Measurements from ENCODE around the gene COA1.
A peak's percentile ranks its signal among the peaks of the same experiment; 100 is the strongest.

The COA1 gene

GRCh38 chr7:43658718-43659548, 70.4 kb downstream of the COA1 start:
- H3K4me3 ChIP-seq (ENCODE audit: control insufficient read depth in 1 of 7, extremely low read depth in 1 of 7, insufficient read depth in 4 of 7, low read depth in 2 of 7, low read length in 6 of 7) = no peak overlapping the region
- POLR2A ChIA-PET = no interaction called here
- no peaks in the 10 kb centered on the region for H3K27me3 ChIP-seq (replicated peaks in 2 of 5; ENCODE audit: control insufficient read depth in 4 of 5, insufficient read depth in 5 of 5, low read length in 4 of 5)
- H3K27ac ChIP-seq (ENCODE audit: insufficient read depth in 1 of 2, low read depth in 1 of 2, low read length in 2 of 2, poor library complexity in 1 of 2, severe bottlenecking in 2 of 2) = no peak overlapping the region
- H3K4me1 ChIP-seq (ENCODE audit: control extremely low read depth in 1 of 4, control insufficient read depth in 4 of 4, insufficient read depth in 4 of 4, low read length in 3 of 4) = peaks cover 0 to 7% (median 5%) of the 10 kb centered on the region in 4 experiments
- H3K36me3 ChIP-seq (ENCODE audit: control insufficient read depth in 4 of 4, insufficient read depth in 4 of 4, low read length in 3 of 4) = peaks cover 2 to 17% (median 4%) of the 10 kb centered on the region in 4 experiments
- CTCF ChIA-PET = no interaction called here
- 100% methylated on average over 3 of the region's 7 CpGs for WGBS (ENCODE audit: insufficient coverage)
- H3K9me3 ChIP-seq (ENCODE audit: control extremely low read depth in 1 of 5, control insufficient read depth in 4 of 5, insufficient read depth in 2 of 5, low read depth in 1 of 5, low read length in 4 of 5) = no peaks in the 10 kb centered on the region
- peak in 1 of 3 donors; percentile 21 for DNase-seq

DNA sequence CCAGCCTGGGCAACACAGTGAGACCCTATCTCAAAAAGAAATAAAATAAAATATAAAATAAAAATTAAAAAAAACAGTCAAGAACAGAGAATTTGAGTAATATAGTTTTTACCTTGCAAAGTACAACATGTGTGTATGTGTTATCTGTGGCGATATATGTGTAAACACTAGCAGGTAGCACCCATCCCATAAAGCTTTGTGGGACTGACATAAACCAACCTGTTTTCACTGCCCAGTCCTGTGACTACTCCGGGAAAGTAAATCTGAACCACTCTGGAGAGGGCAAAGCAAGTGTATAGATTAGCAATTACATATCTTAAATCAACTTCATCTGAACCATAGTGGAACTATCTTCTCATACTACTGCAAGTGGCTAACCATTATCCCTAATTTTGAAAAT, 72.3 kb downstream of the COA1 start:
- POLR2A ChIA-PET = no interaction called here
- DNase-seq = no peak
- WGBS (ENCODE audit: insufficient coverage) = 100% methylated on average over 1 of the region's 2 CpGs
- no peak overlapping the region for H3K27ac ChIP-seq (ENCODE audit: insufficient read depth in 1 of 2, low read depth in 1 of 2, low read length in 2 of 2, poor library complexity in 1 of 2, severe bottlenecking in 2 of 2)
- CTCF ChIA-PET = interaction anchor here (1.8 kb wide), 1 partner anchor 75 kb away, joined by 6 read pairs; the partner anchor contains the start of gene STK17A
- H3K27me3 ChIP-seq (replicated peaks in 2 of 5; ENCODE audit: control insufficient read depth in 4 of 5, insufficient read depth in 5 of 5, low read length in 4 of 5) = no peaks in the 10 kb centered on the region
- peaks cover 5 to 7% (median 6%) of the 10 kb centered on the region in 4 experiments for H3K4me1 ChIP-seq (ENCODE audit: control extremely low read depth in 1 of 4, control insufficient read depth in 4 of 4, insufficient read depth in 4 of 4, low read length in 3 of 4)
- no peak overlapping the region for H3K4me3 ChIP-seq (ENCODE audit: control insufficient read depth in 1 of 7, extremely low read depth in 1 of 7, insufficient read depth in 4 of 7, low read depth in 2 of 7, low read length in 6 of 7)
- no peaks in the 10 kb centered on the region for H3K9me3 ChIP-seq (ENCODE audit: control extremely low read depth in 1 of 5, control insufficient read depth in 4 of 5, insufficient read depth in 2 of 5, low read depth in 1 of 5, low read length in 4 of 5)
- peaks cover 2 to 17% (median 4%) of the 10 kb centered on the region in 4 experiments for H3K36me3 ChIP-seq (ENCODE audit: control insufficient read depth in 4 of 4, insufficient read depth in 4 of 4, low read length in 3 of 4)

- H3K27ac ChIP-seq (ENCODE audit: insufficient read depth in 1 of 2, low read depth in 1 of 2, low read length in 2 of 2, poor library complexity in 1 of 2, severe bottlenecking in 2 of 2) = no peak overlapping the region
- H3K27me3 ChIP-seq (replicated peaks in 2 of 5; ENCODE audit: control insufficient read depth in 4 of 5, insufficient read depth in 5 of 5, low read length in 4 of 5) = no peaks in the 10 kb centered on the region
- no peaks in the 10 kb centered on the region for H3K9me3 ChIP-seq (ENCODE audit: control extremely low read depth in 1 of 5, control insufficient read depth in 4 of 5, insufficient read depth in 2 of 5, low read depth in 1 of 5, low read length in 4 of 5)
- ChIA-PET POLR2A (no interaction called here), CTCF (interaction anchor here (1.8 kb wide), 1 partner anchor 73 kb away, joined by 6 read pairs; the partner anchor contains the start of gene STK17A)
- peaks cover 9 to 20% (median 17%) of the 10 kb centered on the region in 4 experiments for H3K4me1 ChIP-seq (ENCODE audit: control extremely low read depth in 1 of 4, control insufficient read depth in 4 of 4, insufficient read depth in 4 of 4, low read length in 3 of 4)
- DNase-seq = no peak
- 100% methylated on average over 1 of the region's 3 CpGs for WGBS (ENCODE audit: insufficient coverage)
- H3K4me3 ChIP-seq (ENCODE audit: control insufficient read depth in 1 of 7, extremely low read depth in 1 of 7, insufficient read depth in 4 of 7, low read depth in 2 of 7, low read length in 6 of 7) = no peak overlapping the region
- H3K36me3 ChIP-seq (ENCODE audit: control insufficient read depth in 4 of 4, insufficient read depth in 4 of 4, low read length in 3 of 4) = peaks cover 2 to 17% (median 4%) of the 10 kb centered on the region in 4 experiments
Observed at GRCh38 chr7:43655584-43655983, 73.7 kb downstream of the COA1 start.

GRCh38 chr7:43653891-43654504, 75.3 kb downstream of the COA1 start:
- Histone ChIP-seq H3K4me3 (ENCODE audit: control insufficient read depth in 1 of 7, extremely low read depth in 1 of 7, insufficient read depth in 4 of 7, low read depth in 2 of 7, low read length in 6 of 7) (no peak overlapping the region), H3K4me1 (ENCODE audit: control extremely low read depth in 1 of 4, control insufficient read depth in 4 of 4, insufficient read depth in 4 of 4, low read length in 3 of 4) (peaks cover 23 to 34% (median 31%) of the 10 kb centered on the region in 4 experiments), H3K27ac (ENCODE audit: insufficient read depth in 1 of 2, low read depth in 1 of 2, low read length in 2 of 2, poor library complexity in 1 of 2, severe bottlenecking in 2 of 2) (no peak overlapping the region), H3K27me3 (replicated peaks in 2 of 5; ENCODE audit: control insufficient read depth in 4 of 5, insufficient read depth in 5 of 5, low read length in 4 of 5) (no peaks in the 10 kb centered on the region), H3K9me3 (ENCODE audit: control extremely low read depth in 1 of 5, control insufficient read depth in 4 of 5, insufficient read depth in 2 of 5, low read depth in 1 of 5, low read length in 4 of 5) (no peaks in the 10 kb centered on the region), H3K36me3 (ENCODE audit: control insufficient read depth in 4 of 4, insufficient read depth in 4 of 4, low read length in 3 of 4) (peaks cover 2 to 17% (median 4%) of the 10 kb centered on the region in 4 experiments)
- ChIA-PET POLR2A (no interaction called here), CTCF (interaction anchor here (1.2 kb wide), 1 partner anchor 10 kb away, joined by 3 read pairs; no protein-coding TSS in a partner anchor)
- 100% methylated on average over 1 of the region's 4 CpGs for WGBS (ENCODE audit: insufficient coverage)
- no peak for DNase-seq

DNA sequence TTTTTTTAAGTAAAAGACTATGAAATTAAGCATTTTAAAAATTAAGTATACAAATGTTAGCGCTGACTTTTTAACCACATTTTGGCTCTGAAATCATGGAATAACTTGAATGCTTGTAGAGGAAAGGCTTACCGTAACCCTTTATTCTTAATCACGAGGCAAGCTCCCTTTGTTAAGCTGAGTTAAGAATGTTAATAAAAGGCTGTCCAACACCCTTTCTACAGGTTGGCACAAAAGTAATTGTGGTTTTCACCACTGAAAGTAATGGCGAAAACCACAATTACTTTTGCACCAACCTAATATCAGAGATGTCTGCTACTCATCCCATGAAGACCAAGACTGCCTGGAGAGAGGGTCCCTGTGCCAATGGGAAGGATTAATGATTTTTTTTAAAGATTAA, 75.9 kb downstream of the COA1 start:
- Histone ChIP-seq H3K9me3 (ENCODE audit: control extremely low read depth in 1 of 5, control insufficient read depth in 4 of 5, insufficient read depth in 2 of 5, low read depth in 1 of 5, low read length in 4 of 5) (no peaks in the 10 kb centered on the region), H3K27me3 (replicated peaks in 2 of 5; ENCODE audit: control insufficient read depth in 4 of 5, insufficient read depth in 5 of 5, low read length in 4 of 5) (no peaks in the 10 kb centered on the region), H3K4me3 (ENCODE audit: control insufficient read depth in 1 of 7, extremely low read depth in 1 of 7, insufficient read depth in 4 of 7, low read depth in 2 of 7, low read length in 6 of 7) (no peak overlapping the region), H3K27ac (ENCODE audit: insufficient read depth in 1 of 2, low read depth in 1 of 2, low read length in 2 of 2, poor library complexity in 1 of 2, severe bottlenecking in 2 of 2) (no peak overlapping the region), H3K36me3 (ENCODE audit: control insufficient read depth in 4 of 4, insufficient read depth in 4 of 4, low read length in 3 of 4) (peaks cover 2 to 12% (median 4%) of the 10 kb centered on the region in 4 experiments), H3K4me1 (ENCODE audit: control extremely low read depth in 1 of 4, control insufficient read depth in 4 of 4, insufficient read depth in 4 of 4, low read length in 3 of 4) (peaks cover 24 to 35% (median 30%) of the 10 kb centered on the region in 4 experiments)
- CTCF ChIA-PET = interaction anchor here (1.2 kb wide), 1 partner anchor 11 kb away, joined by 3 read pairs; no protein-coding TSS in a partner anchor
- POLR2A ChIA-PET = no interaction called here
- 100% methylated on average over 3 of the region's 4 CpGs for WGBS (ENCODE audit: insufficient coverage)
- DNase-seq = no peak

DNA sequence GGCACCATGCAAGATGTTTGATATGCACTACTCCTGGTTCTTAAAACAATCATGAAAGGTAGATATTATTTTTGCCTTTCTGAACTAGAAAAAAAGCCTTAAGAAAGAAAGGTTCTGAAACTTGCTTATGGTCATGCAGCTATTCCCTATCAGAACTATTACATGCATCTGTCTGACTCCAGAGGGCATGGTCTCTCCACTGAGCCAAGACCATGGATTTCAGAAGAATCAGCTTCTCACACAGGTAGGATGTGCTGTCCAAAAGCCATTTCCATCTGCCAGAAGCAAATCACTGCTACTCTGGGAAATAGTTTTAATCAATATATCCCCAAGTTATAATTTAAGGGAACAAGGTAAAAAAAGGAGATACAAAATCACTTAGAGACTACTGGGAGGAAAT, 77.0 kb downstream of the COA1 start:
- Histone ChIP-seq H3K4me3 (ENCODE audit: control insufficient read depth in 1 of 7, extremely low read depth in 1 of 7, insufficient read depth in 4 of 7, low read depth in 2 of 7, low read length in 6 of 7) (no peak overlapping the region), H3K9me3 (ENCODE audit: control extremely low read depth in 1 of 5, control insufficient read depth in 4 of 5, insufficient read depth in 2 of 5, low read depth in 1 of 5, low read length in 4 of 5) (no peaks in the 10 kb centered on the region), H3K36me3 (ENCODE audit: control insufficient read depth in 4 of 4, insufficient read depth in 4 of 4, low read length in 3 of 4) (peaks cover 2 to 16% (median 4%) of the 10 kb centered on the region in 4 experiments), H3K27ac (ENCODE audit: insufficient read depth in 1 of 2, low read depth in 1 of 2, low read length in 2 of 2, poor library complexity in 1 of 2, severe bottlenecking in 2 of 2) (no peak overlapping the region), H3K4me1 (ENCODE audit: control extremely low read depth in 1 of 4, control insufficient read depth in 4 of 4, insufficient read depth in 4 of 4, low read length in 3 of 4) (peaks cover 33 to 46% (median 41%) of the 10 kb centered on the region in 4 experiments), H3K27me3 (replicated peaks in 2 of 5; ENCODE audit: control insufficient read depth in 4 of 5, insufficient read depth in 5 of 5, low read length in 4 of 5) (no peaks in the 10 kb centered on the region)
- CTCF ChIA-PET = interaction anchor here (0.8 to 10.0 kb wide), 2 partner anchors 47 to 70 kb away, joined by 4 to 61 read pairs; partner anchors contain the start of gene STK17A
- POLR2A ChIA-PET = no interaction called here
- no peak for DNase-seq

All from common myeloid progenitor, CD34-positive (primary cell).